A549 (cell line): ENCODE results near the gene PLCH1.

Source experiments
- EP300 ChIP-seq, 2 experiments: fragments of >200 bp; sonication (Bioruptor Twin); formaldehyde crosslinking; IDR thresholded peaks; 2 replicates in 1 of 2; 3 replicates in 1 of 2; pipeline ENCODE4 v1.6.1; 2016 to 2017
- HDAC2 ChIP-seq: fragments of 200-600 bp; sonication (generic); IDR thresholded peaks from 2 replicates; pipeline ENCODE4 v1.6.1; 2016
- KDM1A ChIP-seq: fragments of 200-600 bp; sonication (generic); IDR thresholded peaks from 2 replicates; pipeline ENCODE4 v1.6.1; 2016; ENCODE audit warnings: low read depth, mild to moderate bottlenecking
- TF ChIP-seq, protein P1 (sequence below): fragments of >200 bp; sonication (Bioruptor Twin); formaldehyde crosslinking; IDR thresholded peaks from 3 replicates; pipeline ENCODE4 v1.5.1; 2016

DNA sequence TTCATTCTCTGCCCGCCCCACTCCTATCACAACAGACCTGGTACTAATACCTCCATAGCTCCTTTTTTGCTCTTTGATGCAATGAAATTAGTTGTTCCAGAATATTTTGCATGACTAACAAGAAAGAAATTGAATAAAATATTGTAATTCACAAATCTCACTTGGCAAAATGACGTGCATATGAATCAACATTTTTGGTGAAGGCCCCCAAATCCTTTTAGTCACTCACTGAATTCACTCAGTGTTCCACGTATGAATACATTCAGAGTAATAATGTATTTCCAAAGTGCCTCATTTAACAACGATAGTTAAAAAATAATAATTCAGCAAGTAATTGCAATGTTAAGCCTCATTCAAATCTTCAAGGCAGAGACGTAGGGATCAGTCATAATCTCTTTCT lies 302.8 kb downstream of the PLCH1 start:
- no peak for TF ChIP-seq EP300 (IDR thresholded peaks at IDR 0.05)
- no peak for TF ChIP-seq KDM1A
- TF ChIP-seq, protein P1, sequence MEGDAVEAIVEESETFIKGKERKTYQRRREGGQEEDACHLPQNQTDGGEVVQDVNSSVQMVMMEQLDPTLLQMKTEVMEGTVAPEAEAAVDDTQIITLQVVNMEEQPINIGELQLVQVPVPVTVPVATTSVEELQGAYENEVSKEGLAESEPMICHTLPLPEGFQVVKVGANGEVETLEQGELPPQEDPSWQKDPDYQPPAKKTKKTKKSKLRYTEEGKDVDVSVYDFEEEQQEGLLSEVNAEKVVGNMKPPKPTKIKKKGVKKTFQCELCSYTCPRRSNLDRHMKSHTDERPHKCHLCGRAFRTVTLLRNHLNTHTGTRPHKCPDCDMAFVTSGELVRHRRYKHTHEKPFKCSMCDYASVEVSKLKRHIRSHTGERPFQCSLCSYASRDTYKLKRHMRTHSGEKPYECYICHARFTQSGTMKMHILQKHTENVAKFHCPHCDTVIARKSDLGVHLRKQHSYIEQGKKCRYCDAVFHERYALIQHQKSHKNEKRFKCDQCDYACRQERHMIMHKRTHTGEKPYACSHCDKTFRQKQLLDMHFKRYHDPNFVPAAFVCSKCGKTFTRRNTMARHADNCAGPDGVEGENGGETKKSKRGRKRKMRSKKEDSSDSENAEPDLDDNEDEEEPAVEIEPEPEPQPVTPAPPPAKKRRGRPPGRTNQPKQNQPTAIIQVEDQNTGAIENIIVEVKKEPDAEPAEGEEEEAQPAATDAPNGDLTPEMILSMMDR: no peak
- no peak for TF ChIP-seq HDAC2
